DND-41 (cell line): ENCODE data around the gene SUPT6H.

Experiments
- ATAC-seq: fragments of 200-7000 bp; cut with Tn5 transposase; 3 replicates; pipeline ENCODE4 v1.9.1; 2021; ENCODE audit warnings: low read depth; ENCODE audit not compliant: insufficient read depth
- DNase-seq: peaks from one replicate; pipeline ENCODE4 v3.0.0-alpha.2; 2020
- H2AFZ ChIP-seq: 2 replicates; pipeline ENCODE4 v1.6.0; 2012; ENCODE audit warnings: low read depth, low read length
- H3K27ac ChIP-seq: 2 replicates; pipeline ENCODE4 v1.5.1; 2012; ENCODE audit warnings: low read length, inconsistent platforms
- H3K27me3 ChIP-seq: fragments of 200-600 bp; sonication (generic); 2 replicates; pipeline ENCODE4 v1.6.0; 2012; ENCODE audit warnings: low read length, mild to moderate bottlenecking, inconsistent platforms; ENCODE audit not compliant: insufficient read depth, poor library complexity
- H3K36me3 ChIP-seq: 2 replicates; pipeline ENCODE4 v1.5.1; 2012; ENCODE audit warnings: low read length, inconsistent platforms; ENCODE audit not compliant: insufficient read depth
- H3K4me1 ChIP-seq: 2 replicates; pipeline ENCODE4 v1.5.1; 2012; ENCODE audit warnings: mild to moderate bottlenecking, low read length; ENCODE audit not compliant: insufficient read depth
- H3K4me2 ChIP-seq: 2 replicates; pipeline ENCODE4 v1.6.0; 2012; ENCODE audit warnings: mild to moderate bottlenecking, moderate library complexity, low read length, inconsistent platforms; ENCODE audit not compliant: insufficient read depth
- H3K4me3 ChIP-seq, 2 experiments: fragments of 200-600 bp in 1 of 2; shearing (Covaris generic) in 1 of 2; 2 replicates each; pipeline ENCODE4 v1.5.1; 2012 to 2016; ENCODE audit warnings: inconsistent platforms in 2 of 2, low read length in 2 of 2, mild to moderate bottlenecking in 2 of 2, low read depth in 1 of 2, moderate library complexity in 1 of 2
- H3K79me2 ChIP-seq: 2 replicates; pipeline ENCODE4 v1.6.0; 2012; ENCODE audit warnings: low read length, inconsistent platforms; ENCODE audit not compliant: insufficient read depth
- H3K9ac ChIP-seq: 2 replicates; pipeline ENCODE4 v1.6.0; 2012; ENCODE audit warnings: low read depth, mild to moderate bottlenecking, inconsistent platforms, low read length, moderate library complexity
- H3K9me3 ChIP-seq: 2 replicates; pipeline ENCODE4 v1.5.1; 2012; ENCODE audit warnings: low read length, moderate library complexity, mild to moderate bottlenecking, inconsistent platforms; ENCODE audit not compliant: insufficient read depth, severe bottlenecking
- H4K20me1 ChIP-seq: 2 replicates; pipeline ENCODE4 v1.6.0; 2012; ENCODE audit warnings: low read length; ENCODE audit not compliant: insufficient read depth
- CTCF ChIP-seq: IDR thresholded peaks from 2 replicates; pipeline ENCODE4 v1.5.1; 2012; ENCODE audit warnings: borderline replicate concordance, low read length, moderate library complexity, mild to moderate bottlenecking; ENCODE audit not compliant: poor library complexity, severe bottlenecking; ENCODE audit errors: extremely low read depth
- EZH2 ChIP-seq: IDR thresholded peaks from 3 replicates; pipeline ENCODE4 v1.6.1; 2012; ENCODE audit warnings: borderline replicate concordance, low read depth, mild to moderate bottlenecking, moderate library complexity, low read length, inconsistent platforms; ENCODE audit not compliant: severe bottlenecking

The SUPT6H gene

GRCh38 chr17:28725660-28726225, 63.7 kb downstream of the SUPT6H start:
- H2AFZ ChIP-seq = no peak overlapping the region
- no peaks in the 10 kb centered on the region for H3K27me3 ChIP-seq
- TF ChIP-seq CTCF = no peak
- TF ChIP-seq EZH2 = no peak
- peak overlapping the region in 1 of 2 experiments; percentile 39; a peak in 2 of 4 replicates for H3K4me3 ChIP-seq
- H3K27ac ChIP-seq = no peak overlapping the region
- peak overlapping the region; percentile 94 for H3K4me2 ChIP-seq
- ATAC-seq (peak; percentile 2), DNase-seq (no peak)
- no peaks in the 10 kb centered on the region for H3K9me3 ChIP-seq
- H3K79me2 ChIP-seq = peaks cover 26% of the 10 kb centered on the region
- peak overlapping the region; percentile 30; the same call in 1 of the 2 replicates for H3K9ac ChIP-seq
- peaks cover 47% of the 10 kb centered on the region for H4K20me1 ChIP-seq
- H3K4me1 ChIP-seq = peaks cover 64% of the 10 kb centered on the region
- peaks cover 46% of the 10 kb centered on the region for H3K36me3 ChIP-seq

- peaks cover 41% of the 10 kb centered on the region for H3K36me3 ChIP-seq
- peak within 1 kb of the TSS; percentile 67 for H3K27ac ChIP-seq
- TF ChIP-seq EZH2 = no peak
- no peak for TF ChIP-seq CTCF
- peak within 1 kb of the TSS; percentile 45 to 69 for H3K4me3 ChIP-seq
- peaks cover 21% of the 10 kb centered on the region for H3K79me2 ChIP-seq
- H3K9ac ChIP-seq = peak within 1 kb of the TSS; percentile 67
- DNase-seq (peak; percentile 79), ATAC-seq (peak; percentile 60)
- peaks cover 42% of the 10 kb centered on the region for H4K20me1 ChIP-seq
- no peaks in the 10 kb centered on the region for H3K27me3 ChIP-seq
- H3K4me2 ChIP-seq = peak within 1 kb of the TSS; percentile 94
- peaks cover 59% of the 10 kb centered on the region for H3K4me1 ChIP-seq
- no peaks in the 10 kb centered on the region for H3K9me3 ChIP-seq
- H2AFZ ChIP-seq = peak within 1 kb of the TSS; percentile 87
Observed at GRCh38 chr17:28726226-28726626, 64.2 kb downstream of the SUPT6H start, which contains the start of gene TLCD1. TLCD1 (minus strand) TSS chr17:28726233; CDS start chr17:28726097, 136 bp downstream.

GRCh38 chr17:28726627-28727491, 64.9 kb downstream of the SUPT6H start:
- Histone ChIP-seq H3K4me3 (peak overlapping the region; percentile 45 to 69), H3K9me3 (no peaks in the 10 kb centered on the region), H3K27me3 (no peaks in the 10 kb centered on the region), H3K9ac (peak overlapping the region; percentile 67), H3K79me2 (peaks cover 15% of the 10 kb centered on the region), H2AFZ (peak overlapping the region; percentile 87), H3K36me3 (peaks cover 35% of the 10 kb centered on the region), H3K4me2 (peak overlapping the region; percentile 94), H3K27ac (peak overlapping the region; percentile 67), H3K4me1 (peaks cover 53% of the 10 kb centered on the region), H4K20me1 (peaks cover 36% of the 10 kb centered on the region)
- TF ChIP-seq EZH2 (no peak), CTCF (peak; percentile 100)
- ATAC-seq (peak; percentile 68), DNase-seq (peak; percentile 92)
